Chondrocyte (in vitro differentiated cells): Measurements from ENCODE around the gene SEC24D. TPM values are rescaled to one million over a fixed set of nuclear protein-coding genes. Genes with fewer than 3 reads are reported as not detected.

ENCODE experiments used
- DNase-seq: peaks from one replicate; pipeline ENCODE4 v3.0.0; 2021; ENCODE audit warnings: mixed read lengths, low spot score
- H3K27ac Mint-ChIP-seq: one replicate; pipeline ENCODE4 v1.8.0; 2021; ENCODE audit warnings: mild to moderate bottlenecking, moderate library complexity, mixed read lengths; ENCODE audit not compliant: unreplicated experiment
- H3K27me3 Mint-ChIP-seq: 2 replicates; pipeline ENCODE4 v1.8.0; 2021; ENCODE audit warnings: low read depth, mixed read lengths
- H3K36me3 Mint-ChIP-seq: 2 replicates; pipeline ENCODE4 v1.8.0; 2021; ENCODE audit warnings: low read depth, mixed read lengths
- H3K4me1 Mint-ChIP-seq: 2 replicates; pipeline ENCODE4 v1.8.0; 2021; ENCODE audit warnings: low read depth, mild to moderate bottlenecking, mixed read lengths
- H3K4me3 Mint-ChIP-seq: one replicate; pipeline ENCODE4 v1.8.0; 2021; ENCODE audit warnings: mild to moderate bottlenecking, moderate library complexity, mixed read lengths; ENCODE audit not compliant: unreplicated experiment
- H3K9me3 Mint-ChIP-seq: 2 replicates; pipeline ENCODE4 v1.8.0; 2021; ENCODE audit warnings: low read depth, mixed read lengths
- CTCF ChIP-seq: fragments of 200-600 bp; sonication (generic); IDR thresholded peaks from 2 replicates; pipeline ENCODE4 v1.5.0; 2021; ENCODE audit warnings: antibody characterized with exemption, mild to moderate bottlenecking, moderate library complexity
- total RNA-seq: library from RNA; stranded (reverse); gene quantifications from 3 replicates; pipeline ENCODE4 v1.2.1, GENCODE V29; 2021

Gene SEC24D
- total RNA-seq, 1 donor from 2014 or later: 204 TPM

DNA sequence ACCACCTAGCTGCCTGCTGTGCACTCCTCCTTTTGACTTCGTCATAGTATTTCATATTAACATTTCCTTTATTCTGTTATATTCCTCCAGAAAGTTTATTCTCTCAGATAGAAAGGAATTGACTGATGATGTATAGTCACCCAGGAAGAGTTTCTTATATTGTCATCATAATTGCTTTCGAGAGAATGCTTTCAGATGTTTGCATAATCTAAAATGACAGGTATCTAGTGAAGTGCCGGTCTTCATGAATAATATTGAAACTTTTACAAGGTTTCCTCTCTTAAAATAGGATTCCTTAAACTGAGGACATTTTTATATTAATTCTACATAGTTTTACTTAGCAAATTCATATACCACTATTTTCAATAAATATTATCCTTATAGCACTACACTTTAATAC, 10.1 kb downstream of the SEC24D start:
- H3K36me3 Mint-ChIP-seq: peaks cover 44% of the 10 kb centered on the region
- DNase-seq: no peak
- H3K4me1 Mint-ChIP-seq: peaks cover 85% of the 10 kb centered on the region
- no peaks in the 10 kb centered on the region for H3K9me3 Mint-ChIP-seq
- TF ChIP-seq CTCF: no peak
- H3K4me3 Mint-ChIP-seq: no peak overlapping the region
- H3K27me3 Mint-ChIP-seq: no peaks in the 10 kb centered on the region
- peak overlapping the region; percentile 96 for H3K27ac Mint-ChIP-seq

DNA sequence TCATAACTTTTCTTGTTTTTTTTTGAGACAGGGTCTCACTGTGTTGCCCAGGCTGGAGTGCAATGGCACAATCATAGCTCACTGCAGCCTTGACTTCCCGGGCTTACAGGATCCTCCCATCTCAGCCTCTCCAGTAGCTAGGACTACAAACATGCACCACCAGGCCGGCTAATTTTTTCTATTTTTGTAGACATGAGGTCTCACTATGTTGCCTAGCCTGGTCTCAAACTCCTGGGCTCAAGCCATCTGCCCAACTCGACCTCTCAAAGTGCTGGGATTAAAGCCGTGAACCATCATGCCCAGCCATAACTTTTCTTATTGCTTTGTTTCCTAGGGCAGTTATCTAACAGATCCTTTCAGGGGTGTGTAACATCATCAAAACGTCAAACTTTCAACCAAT, 11.8 kb downstream of the SEC24D start:
- no peak for DNase-seq
- Mint-ChIP-seq H3K4me3 (no peak overlapping the region), H3K9me3 (no peaks in the 10 kb centered on the region), H3K27me3 (no peaks in the 10 kb centered on the region), H3K36me3 (peaks cover 36% of the 10 kb centered on the region), H3K27ac (peak overlapping the region; percentile 86), H3K4me1 (peaks cover 75% of the 10 kb centered on the region)
- no peak for TF ChIP-seq CTCF

- TF ChIP-seq CTCF: no peak
- no peak for DNase-seq
- Mint-ChIP-seq H3K9me3 (no peaks in the 10 kb centered on the region), H3K27me3 (no peaks in the 10 kb centered on the region), H3K4me1 (peaks cover 73% of the 10 kb centered on the region), H3K36me3 (peaks cover 30% of the 10 kb centered on the region), H3K27ac (peak overlapping the region; percentile 22), H3K4me3 (no peak overlapping the region)
Measured at GRCh38 chr4:118823471-118823870, 12.5 kb downstream of the SEC24D start.

- Mint-ChIP-seq H3K4me3 (no peak overlapping the region), H3K27ac (peak overlapping the region; percentile 87), H3K9me3 (no peaks in the 10 kb centered on the region), H3K36me3 (peaks cover 29% of the 10 kb centered on the region), H3K4me1 (peaks cover 65% of the 10 kb centered on the region), H3K27me3 (no peaks in the 10 kb centered on the region)
- no peak for DNase-seq
- no peak for TF ChIP-seq CTCF
Measured at GRCh38 chr4:118821590-118822293, 14.2 kb downstream of the SEC24D start.

DNA sequence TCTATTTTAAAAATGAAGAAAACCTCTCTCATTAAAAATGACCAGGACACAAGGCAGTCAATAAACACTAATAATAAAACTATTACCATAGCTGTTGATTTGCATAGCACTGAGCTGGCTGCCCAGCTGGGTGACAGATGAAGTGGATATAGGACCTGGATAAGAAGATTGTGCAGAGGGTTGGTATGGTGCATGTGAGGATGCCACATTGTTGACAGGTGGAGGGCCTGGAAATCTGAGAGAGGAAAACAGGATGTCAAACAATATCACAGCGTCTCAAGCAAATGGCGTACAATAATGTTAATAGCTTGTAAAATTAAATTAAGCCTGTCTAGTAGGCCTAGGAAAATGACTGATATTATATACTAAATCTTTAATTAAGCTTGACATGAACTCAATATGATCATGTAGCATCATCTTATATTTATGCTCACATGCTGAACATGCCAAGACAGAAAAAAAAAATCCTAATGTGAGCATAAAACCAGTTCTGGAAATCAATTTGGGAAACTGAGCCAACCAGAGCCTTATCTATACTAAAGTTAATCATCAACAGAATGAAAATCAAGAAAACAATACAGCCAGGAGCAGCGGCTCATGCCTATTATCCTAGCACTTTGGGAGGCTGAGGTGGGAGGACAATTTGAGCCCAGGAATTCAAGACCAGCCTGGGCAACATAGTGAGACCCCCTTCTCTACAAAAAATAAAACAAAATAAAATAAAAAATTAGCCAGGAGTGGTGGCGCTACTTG, 18.6 kb downstream of the SEC24D start:
- Mint-ChIP-seq H3K4me1 (peaks cover 40% of the 10 kb centered on the region), H3K27ac (peak overlapping the region; percentile 94), H3K27me3 (no peaks in the 10 kb centered on the region), H3K9me3 (no peaks in the 10 kb centered on the region), H3K4me3 (no peak overlapping the region), H3K36me3 (peaks cover 45% of the 10 kb centered on the region)
- DNase-seq: no peak
- no peak for TF ChIP-seq CTCF
